Activated naive CD4-positive, alpha-beta T cell (primary cell): ENCODE data around the gene TSPAN11.

Source experiments
- DNase-seq, 4 experiments: peaks; one replicate each; lab custom pipeline; 2025; lab: John Stamatoyannopoulos, UW

Gene TSPAN11

GRCh38 chr12:30911207-30911606, 15.3 kb upstream of the TSPAN11 start:
- DNase-seq, result no peak

DNA sequence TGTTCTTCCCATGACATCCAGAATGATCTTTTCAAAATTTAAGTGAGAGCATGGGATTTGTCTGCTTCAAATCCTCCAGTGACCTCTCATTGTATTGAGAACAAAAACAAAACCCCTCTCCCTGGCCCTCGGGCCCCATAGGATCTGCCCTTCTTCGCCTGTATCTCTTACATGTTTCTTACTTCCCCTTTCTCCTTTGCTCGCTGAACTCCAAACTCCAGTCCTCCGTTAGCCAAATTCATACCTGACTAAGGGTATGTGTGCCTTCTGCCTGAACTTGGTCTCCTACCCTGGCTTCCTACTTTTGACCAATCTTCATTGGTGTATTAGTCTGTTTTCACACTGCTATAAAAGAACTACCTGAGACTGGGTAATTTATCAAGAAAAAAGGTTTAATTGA, 13.2 kb upstream of the TSPAN11 start:
- DNase-seq, result no peak

DNA sequence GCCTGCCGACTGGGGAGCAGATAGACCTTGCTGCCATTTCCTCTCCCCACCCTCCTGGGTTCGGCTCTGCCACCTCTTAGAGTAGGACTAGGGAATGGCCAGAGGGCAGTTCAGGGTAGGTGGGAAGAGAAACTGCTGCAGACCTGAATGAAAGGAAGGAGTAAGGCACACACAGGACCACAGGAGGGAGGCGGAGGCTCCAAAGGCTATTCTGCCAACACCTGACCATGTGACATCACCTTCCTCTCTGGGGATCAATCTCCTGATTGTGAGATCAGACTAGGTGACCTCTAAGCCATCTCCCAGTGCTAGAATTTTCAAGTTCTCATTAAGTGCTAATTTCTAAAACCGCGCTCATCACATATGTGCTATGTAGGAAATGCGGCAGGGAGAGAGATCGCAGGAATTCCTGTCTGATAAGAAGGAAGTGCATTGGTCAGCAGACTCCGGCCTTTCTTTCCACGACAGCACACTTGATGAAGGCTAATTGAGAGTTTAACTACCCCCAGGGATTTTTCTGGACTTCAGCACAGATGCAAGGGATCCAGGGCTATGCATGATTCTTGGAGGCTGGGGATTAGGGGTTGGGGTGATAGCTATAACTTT, 11.5 kb upstream of the TSPAN11 start:
- no peak for DNase-seq

GRCh38 chr12:30923057-30923456, 3.5 kb upstream of the TSPAN11 start:
- no peak for DNase-seq

DNA sequence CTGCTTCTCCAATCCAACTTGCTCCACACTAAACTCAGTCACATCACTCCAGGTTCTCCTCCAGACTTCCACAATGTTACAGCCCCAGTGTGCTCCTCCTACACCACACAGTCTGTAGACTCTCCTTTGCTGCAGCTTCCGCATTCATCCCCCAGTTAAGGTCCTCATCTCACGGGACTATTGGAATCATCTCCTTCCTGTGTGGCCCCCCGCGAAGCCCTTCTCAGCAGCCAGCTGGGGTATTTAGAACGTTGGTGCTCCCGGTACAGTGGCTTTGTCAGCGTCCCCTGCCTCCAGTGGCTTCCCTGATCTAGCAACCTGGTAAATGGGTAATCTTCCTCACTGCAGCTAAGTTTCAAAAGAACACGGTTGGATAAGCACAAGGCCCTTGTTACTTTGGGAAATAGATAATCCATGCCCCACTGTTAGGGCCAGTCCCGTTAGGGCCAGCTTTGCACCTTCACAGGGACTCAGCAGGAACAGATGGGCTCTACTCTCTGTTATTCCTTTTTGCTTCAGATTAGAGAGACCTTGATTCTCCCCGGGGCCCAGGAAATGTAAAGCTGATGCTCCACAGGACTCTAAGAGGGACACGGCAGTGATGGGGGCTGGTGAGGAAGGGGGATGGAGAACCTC, 823 bp upstream of the TSPAN11 start:
- DNase-seq, result no peak

DNA sequence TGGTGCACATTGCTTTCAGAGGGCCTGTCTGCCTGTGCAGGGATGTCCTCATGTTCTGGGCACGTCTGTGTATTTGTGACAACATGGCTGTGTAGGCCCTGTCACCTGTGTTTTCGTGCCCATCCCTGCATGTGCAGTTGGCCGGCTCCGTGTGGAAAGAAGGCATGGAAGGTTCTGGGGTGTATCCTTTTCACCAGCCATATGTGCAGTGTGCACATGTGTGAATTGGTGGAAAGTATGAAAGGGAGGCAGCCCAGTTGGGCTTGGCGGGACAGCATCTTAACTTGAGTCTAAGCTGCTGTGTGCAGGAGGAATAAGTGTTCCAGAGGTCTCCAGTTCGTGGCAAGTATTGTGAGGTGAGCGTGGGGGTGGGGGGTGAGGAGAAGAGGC, 669 bp downstream of the TSPAN11 start:
- DNase-seq, result no peak

- DNase-seq, result no peak
Observed at GRCh38 chr12:30928356-30929244, 2.1 kb downstream of the TSPAN11 start.

DNA sequence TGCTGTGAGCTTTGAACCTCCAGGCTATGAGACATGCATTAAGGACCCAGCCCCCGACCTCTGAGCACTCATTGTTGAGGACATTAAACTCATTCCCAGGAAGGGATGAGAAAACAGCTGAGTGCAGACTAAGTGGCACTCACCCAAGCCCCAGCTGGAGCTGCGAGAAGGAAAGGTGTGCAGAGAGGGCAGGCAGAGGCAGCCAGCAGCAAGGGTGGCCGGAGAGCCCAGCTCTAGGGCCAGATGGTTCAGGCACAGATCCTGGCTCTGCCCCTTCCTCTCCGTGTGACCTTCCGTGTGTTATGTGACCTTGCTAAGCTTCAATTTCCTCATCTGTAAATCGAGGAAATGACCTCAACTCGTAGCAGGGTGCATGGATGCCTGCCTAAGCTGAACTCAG, 3.7 kb downstream of the TSPAN11 start:
- DNase-seq, result no peak

- DNase-seq, result no peak
Observed at GRCh38 chr12:30930641-30931040, 4.1 kb downstream of the TSPAN11 start.

DNA sequence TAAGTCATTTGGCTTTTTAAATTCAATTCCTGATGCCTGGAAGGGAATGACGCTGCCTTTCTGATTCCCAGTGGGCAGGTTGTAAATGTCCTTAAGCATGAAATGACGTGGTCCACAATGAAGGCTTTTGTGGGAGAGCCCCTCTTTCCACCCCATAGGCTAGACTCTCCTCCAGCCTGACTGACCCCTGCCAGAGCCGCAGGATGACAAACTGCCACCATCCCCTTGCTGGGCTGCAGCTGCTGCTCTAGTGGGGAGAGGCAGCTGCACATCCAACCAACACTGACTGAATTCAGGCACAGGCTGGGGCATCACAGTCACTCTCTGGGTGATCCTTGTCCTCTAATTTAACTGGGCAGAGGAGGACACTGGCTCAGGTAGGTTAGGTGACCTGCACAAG, 6.3 kb downstream of the TSPAN11 start:
- no peak for DNase-seq

GRCh38 chr12:30934811-30935210, 8.3 kb downstream of the TSPAN11 start:
- no peak for DNase-seq

DNA sequence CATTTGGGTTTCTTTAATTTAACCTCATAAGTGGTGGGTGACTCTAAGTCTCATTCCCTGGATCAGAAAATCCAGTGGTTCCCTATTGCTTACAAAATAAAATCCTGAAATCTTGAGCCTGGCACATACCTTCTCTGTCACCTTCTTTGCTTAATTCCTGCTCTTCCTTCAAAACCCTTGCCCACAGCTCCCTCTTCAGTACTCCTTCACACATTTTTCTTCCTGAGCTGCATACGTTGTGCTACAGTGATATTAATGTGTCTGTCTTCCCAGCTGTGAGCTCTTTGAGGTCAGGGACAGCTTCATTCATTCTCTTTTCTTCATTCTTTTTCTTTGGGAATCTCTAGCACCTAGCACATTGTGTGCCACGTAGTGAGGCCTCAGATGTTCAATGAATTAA, 9.5 kb downstream of the TSPAN11 start:
- no peak for DNase-seq

DNA sequence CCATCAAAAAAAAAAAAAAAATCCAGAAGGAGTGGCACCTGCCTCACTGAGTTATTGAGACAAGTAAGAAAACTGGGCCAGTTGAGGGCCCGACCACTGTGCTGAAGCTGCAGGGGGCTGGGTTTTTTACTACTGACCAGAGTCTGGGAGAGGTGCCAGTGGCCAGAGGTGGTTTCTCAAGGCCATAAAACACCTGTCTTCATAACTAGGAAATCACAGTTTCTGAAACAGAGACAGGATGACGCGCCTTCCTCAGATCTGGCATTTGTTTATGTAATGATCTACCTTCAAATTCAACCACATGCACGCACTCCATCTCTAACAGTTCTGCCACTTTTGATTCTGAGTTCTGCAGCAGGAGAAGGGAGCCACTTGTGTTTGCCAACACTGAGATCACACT, 12.7 kb downstream of the TSPAN11 start:
- no peak for DNase-seq

DNA sequence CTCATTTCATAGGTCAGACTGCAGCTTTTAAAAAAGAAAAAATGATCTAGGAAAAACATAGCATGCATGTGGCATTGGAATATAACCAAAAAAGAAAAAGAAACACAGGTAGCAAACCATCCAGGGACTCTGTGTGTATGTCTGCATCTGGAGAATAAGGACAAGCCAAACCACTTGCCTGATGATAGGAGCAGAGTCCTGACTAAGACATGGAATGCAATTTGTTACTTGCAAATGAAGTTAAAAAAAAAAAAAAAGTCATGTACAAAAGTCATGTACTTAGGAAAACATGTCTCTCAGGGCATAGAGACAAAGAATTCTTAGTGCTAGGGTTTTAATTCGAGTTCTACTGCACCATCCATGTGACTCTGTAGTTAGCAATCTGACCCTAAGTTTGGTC, 15.9 kb downstream of the TSPAN11 start:
- DNase-seq, result no peak

- no peak for DNase-seq
Observed at GRCh38 chr12:30942936-30943335, 16.4 kb downstream of the TSPAN11 start.

DNA sequence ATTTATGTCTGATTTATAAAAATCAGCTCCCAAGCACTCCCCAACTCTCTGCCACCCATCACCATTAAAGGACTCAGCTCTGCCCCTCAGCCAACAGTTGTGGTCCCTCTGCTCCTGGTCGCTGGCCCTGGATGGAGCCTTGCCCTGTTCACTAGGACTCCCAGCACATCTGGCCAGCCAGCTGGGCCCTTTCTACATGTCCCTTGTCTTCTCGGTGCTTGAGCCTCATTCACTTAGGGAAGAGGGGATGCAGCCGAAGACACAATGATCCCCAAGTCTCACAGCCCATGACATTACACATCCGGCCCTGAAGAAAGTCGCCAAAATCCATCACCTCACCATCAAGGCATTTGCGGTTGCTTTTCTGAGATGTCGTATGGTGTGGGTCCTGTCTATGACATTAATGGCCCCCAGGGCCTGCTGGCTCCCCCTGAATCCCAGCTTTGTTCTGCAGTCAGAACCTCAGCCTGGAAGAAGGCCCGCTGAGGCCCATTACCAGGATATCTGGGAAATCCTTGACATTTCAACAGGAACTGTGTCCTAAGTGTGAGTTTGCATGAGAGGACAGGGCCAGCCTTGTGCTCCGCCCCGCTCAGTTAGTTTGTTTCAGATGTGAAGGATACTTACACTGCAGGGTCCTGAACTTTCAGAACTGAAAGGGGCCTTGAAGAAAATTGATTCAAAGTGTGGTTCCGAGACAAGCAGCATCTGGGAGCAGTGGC, 19.1 kb downstream of the TSPAN11 start:
- DNase-seq, result no peak

- DNase-seq, result no peak
Observed at GRCh38 chr12:30952015-30952414, 25.5 kb downstream of the TSPAN11 start.

DNA sequence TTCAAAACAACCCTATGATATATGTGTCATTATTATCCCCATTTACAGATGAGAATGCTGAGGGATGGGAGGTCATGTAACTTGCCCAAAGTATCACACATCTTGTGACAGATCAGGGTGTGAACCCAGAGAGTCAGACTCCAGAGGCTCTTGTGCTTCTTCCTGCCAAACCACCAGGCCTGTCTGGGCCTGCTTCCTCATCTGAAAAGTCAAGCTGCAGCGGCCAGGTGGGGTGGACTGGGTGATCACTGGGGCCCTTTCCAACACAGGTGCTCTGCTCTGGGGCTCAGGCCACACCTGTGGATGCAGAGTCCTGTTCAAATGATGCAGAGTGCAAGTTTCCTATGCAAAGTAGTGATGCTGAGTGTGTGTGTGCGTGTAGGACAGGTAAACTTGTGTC, 26.7 kb downstream of the TSPAN11 start:
- DNase-seq, result no peak

GRCh38 chr12:30953951-30954751, 27.6 kb downstream of the TSPAN11 start:
- no peak for DNase-seq

GRCh38 chr12:30955214-30955613, 28.7 kb downstream of the TSPAN11 start:
- DNase-seq, result no peak

GRCh38 chr12:30959110-30959710, 32.7 kb downstream of the TSPAN11 start:
- DNase-seq, result no peak
